Psoas muscle (tissue), 8 donors: ENCODE data around the gene NEURL2. TPM values are rescaled to one million over a fixed set of nuclear protein-coding genes. Genes with fewer than 3 reads are reported as not detected.

ENCODE experiments used
- ATAC-seq, 4 donors: fragments of 200-7000 bp; cut with Tn5 transposase; one replicate each; pipeline ENCODE4 v1.9.1; 2020; ENCODE audit warnings: moderate library complexity in 3 of 4, mild to moderate bottlenecking in 2 of 4
- DNase-seq, 2 donors: peaks; one replicate each; pipeline ENCODE4 v3.0.0-alpha.2; 2020
- H3K27ac ChIP-seq: fragments of 200-600 bp; one replicate; pipeline ENCODE4 v1.8.0; 2022
- H3K27me3 ChIP-seq, 3 donors: fragments of 200-600 bp in 1 of 3; one replicate each; pipeline versions ENCODE4 v1.6.1 to v1.8.0; 2013 to 2022; ENCODE audit warnings: low read length in 2 of 3, mild to moderate bottlenecking in 2 of 3, moderate library complexity in 1 of 3; ENCODE audit not compliant: insufficient read depth in 3 of 3
- H3K36me3 ChIP-seq, 2 donors: fragments of 200-600 bp in 1 of 2; one replicate each; pipeline versions ENCODE4 v1.6.1 to v1.8.0; 2013 to 2022; ENCODE audit warnings: low read depth in 1 of 2, mild to moderate bottlenecking in 1 of 2, moderate library complexity in 1 of 2; ENCODE audit not compliant: insufficient read depth in 1 of 2
- H3K4me1 ChIP-seq: fragments of 200-600 bp; one replicate; pipeline ENCODE4 v1.8.0; 2022
- H3K4me3 ChIP-seq: fragments of 200-600 bp; one replicate; pipeline ENCODE4 v1.8.0; 2022; ENCODE audit warnings: mild to moderate bottlenecking
- H3K9me3 ChIP-seq: fragments of 200-600 bp; one replicate; pipeline ENCODE4 v1.8.0; 2022
- CTCF ChIP-seq: fragments of 200-600 bp; IDR thresholded peaks from one replicate; pipeline ENCODE4 v1.8.0; 2022; ENCODE audit warnings: antibody characterized with exemption
- WGBS, 3 donors: extraction: QIAGEN DNeasy Blood & Tissue Kit; methylation state at CpG; one replicate each; pipeline versions ENCODE4 v1.1.6 to v1.1.7; 2013; 5-methylcytosine and 5-hydroxymethylcytosine counted together
- intact Hi-C, 2 donors: fragments of 100-400 bp; cut with DNase I; formaldehyde crosslinking; loops; one replicate each; pipeline versions ENCODE4 v1.11.0 to v1.14.2; 2022
- polyA plus RNA-seq, 3 donors: library from polyadenylated mRNA; stranded (reverse); fragments of 200-250 nt; gene quantifications; one replicate each; pipeline ENCODE4 v1.2.3, GENCODE V29; 2013
- total RNA-seq, 4 donors: library from RNA; stranded (reverse); fragmentation: NEBNext Ultra II Directional in 2 of 4; extraction: Animal tissue kit (Norgen Biotek cat#: 25700) in 2 of 4; gene quantifications; one replicate each; pipeline versions ENCODE4 v1.2.1 to v1.2.4, GENCODE V29; 2021 to 2023
- donor health status: healthy with polysubstance abuse.
- donor health status: DM: no; HTN: no; CAD: no; lungs with moderate emphysema.
- donor health status: Bipolar disorder and iron deficiency.
- donor health status: healthy.
- donor health status: DM: yes; HTN: yes; CAD: no.
- donor health status: DM: no; HTN: no; CAD: no.
- donor health status: DM: no; HTN: no; CAD: no.
- donor health status: DM: yes; HTN: yes; CAD: no.

NEURL2 gene
- total and polyA plus RNA-seq, 7 donors = 4.3 to 11.8 (median 7.9) TPM

DNA sequence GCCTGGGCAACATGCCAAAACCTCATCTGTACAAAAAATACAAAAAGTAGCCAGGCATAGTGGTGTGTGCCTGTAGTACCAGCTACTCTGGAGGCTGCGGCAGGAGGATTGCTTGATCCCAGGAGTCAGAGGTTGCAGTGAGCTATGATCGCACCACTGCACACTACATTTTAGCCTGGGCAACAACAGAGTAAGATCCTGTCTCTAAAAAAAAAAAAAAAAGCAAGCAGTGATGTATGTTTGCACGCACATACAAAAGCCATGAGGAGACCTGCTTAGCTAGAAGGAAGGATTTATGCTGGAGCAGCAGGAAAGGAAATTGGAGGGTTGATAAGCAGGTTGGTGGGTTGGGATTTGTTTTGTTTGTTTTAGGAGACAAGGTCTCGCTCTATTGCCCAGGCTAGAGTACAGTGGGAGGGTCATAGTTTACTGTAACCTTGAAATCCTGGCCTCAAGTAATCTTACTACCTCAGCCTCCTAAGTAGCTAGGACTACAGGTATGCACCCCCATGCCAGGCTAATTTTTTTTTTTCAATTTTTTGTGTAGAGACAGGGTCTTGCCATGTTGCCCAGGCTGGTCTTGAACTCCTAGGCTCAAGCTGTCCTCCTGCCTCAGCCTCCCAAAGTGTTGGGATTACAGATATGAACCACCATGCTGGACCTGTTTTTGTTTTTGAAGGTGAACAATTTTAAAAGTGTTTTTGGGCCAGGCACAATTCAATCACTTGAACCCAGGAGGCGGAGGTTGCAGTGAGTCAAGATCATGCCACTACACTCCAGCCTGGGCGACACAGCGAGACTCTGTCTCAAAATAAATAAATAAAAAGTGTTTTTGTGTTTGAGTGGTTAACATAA, 29.6 kb downstream of the NEURL2 start:
- intact Hi-C loops = no loop called here
- Histone ChIP-seq H3K4me3 (no peak overlapping the region), H3K27me3 (no peaks in the 10 kb centered on the region), H3K27ac (no peak overlapping the region), H3K9me3 (no peaks in the 10 kb centered on the region), H3K4me1 (peaks cover 2% of the 10 kb centered on the region), H3K36me3 (no peaks in the 10 kb centered on the region)
- no peak for TF ChIP-seq CTCF
- no peak for ATAC-seq
- no peak for DNase-seq
- WGBS, 3 donors = 90 to 94% (median 92%) methylated on average over 7 of the region's 7 CpGs

DNA sequence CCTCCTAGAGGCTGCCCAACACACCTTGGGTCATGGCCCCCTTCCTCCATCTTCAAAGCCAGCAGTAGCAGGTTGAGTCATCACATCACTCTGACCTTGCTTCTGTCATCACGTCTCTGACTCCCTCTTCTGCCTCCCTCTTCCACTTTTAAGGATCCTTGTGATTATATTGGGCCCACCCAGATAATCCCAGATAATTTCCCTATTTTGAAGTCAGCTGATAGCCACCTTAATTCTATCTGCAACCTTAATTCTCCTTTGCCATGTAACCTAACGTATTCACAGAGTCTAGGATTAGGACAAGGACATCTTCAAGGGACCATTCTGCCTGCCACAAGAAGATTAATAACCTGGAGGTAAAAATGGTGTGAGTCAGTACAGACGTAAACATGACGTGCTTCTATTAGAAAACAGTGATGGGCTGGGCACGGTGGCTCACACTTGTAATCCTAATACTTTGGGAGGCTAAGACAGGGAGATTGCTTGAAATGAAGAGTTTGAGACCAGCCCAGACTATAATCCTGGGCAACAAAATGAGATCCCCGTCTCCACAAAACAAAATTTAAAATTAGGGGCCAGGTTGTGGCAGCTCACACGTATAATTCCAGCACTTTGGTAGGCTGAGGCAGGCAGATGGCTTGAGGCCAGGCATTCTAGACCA, 30.3 kb downstream of the NEURL2 start:
- DNase-seq (no peak), ATAC-seq (no peak)
- 61 to 81% (median 71%) methylated on average over 7 of the region's 7 CpGs for WGBS, 3 donors
- no peaks in the 10 kb centered on the region for H3K27me3 ChIP-seq
- TF ChIP-seq CTCF = no peak
- no peaks in the 10 kb centered on the region for H3K36me3 ChIP-seq
- H3K9me3 ChIP-seq = no peaks in the 10 kb centered on the region
- H3K27ac ChIP-seq = no peak overlapping the region
- intact Hi-C loops = no loop called here
- H3K4me1 ChIP-seq = peaks cover 10% of the 10 kb centered on the region
- H3K4me3 ChIP-seq = no peak overlapping the region

GRCh38 chr20:45859916-45860315, 31.1 kb downstream of the NEURL2 start:
- H3K36me3 ChIP-seq = no peaks in the 10 kb centered on the region
- H3K27me3 ChIP-seq = no peaks in the 10 kb centered on the region
- no peak overlapping the region for H3K27ac ChIP-seq
- H3K9me3 ChIP-seq = no peaks in the 10 kb centered on the region
- DNase-seq (no peak), ATAC-seq (no peak)
- 82 to 92% (median 85%) methylated on average over 5 of the region's 5 CpGs for WGBS, 3 donors
- intact Hi-C loops = no loop called here
- H3K4me3 ChIP-seq = no peak overlapping the region
- no peak for TF ChIP-seq CTCF
- H3K4me1 ChIP-seq = peaks cover 17% of the 10 kb centered on the region

- no peak for DNase-seq
- peak; percentile 2 to 22 (median 4) for ATAC-seq
- Histone ChIP-seq H3K27ac (peak overlapping the region; percentile 85), H3K4me3 (peak overlapping the region; percentile 87), H3K36me3 (peaks cover 0 to 13% of the 10 kb centered on the region in 2 donors), H3K27me3 (no peaks in the 10 kb centered on the region), H3K9me3 (no peaks in the 10 kb centered on the region), H3K4me1 (peaks cover 24% of the 10 kb centered on the region)
- 12 to 18% (median 13%) methylated on average over 12 to 13 of the region's 13 CpGs for WGBS, 3 donors
- TF ChIP-seq CTCF = no peak
- intact Hi-C loops = no loop called here
Measured at GRCh38 chr20:45857882-45858216, 33.2 kb downstream of the NEURL2 start.
